ENCODE data around the gene PPARA. TPM values are rescaled to one million over a fixed set of nuclear protein-coding genes. Genes with fewer than 3 reads are reported as not detected.

PPARA gene
- polyA plus RNA-seq, 1 of the 3 experiments (the other 2 are of a cell fraction): 4.5 TPM

DNA sequence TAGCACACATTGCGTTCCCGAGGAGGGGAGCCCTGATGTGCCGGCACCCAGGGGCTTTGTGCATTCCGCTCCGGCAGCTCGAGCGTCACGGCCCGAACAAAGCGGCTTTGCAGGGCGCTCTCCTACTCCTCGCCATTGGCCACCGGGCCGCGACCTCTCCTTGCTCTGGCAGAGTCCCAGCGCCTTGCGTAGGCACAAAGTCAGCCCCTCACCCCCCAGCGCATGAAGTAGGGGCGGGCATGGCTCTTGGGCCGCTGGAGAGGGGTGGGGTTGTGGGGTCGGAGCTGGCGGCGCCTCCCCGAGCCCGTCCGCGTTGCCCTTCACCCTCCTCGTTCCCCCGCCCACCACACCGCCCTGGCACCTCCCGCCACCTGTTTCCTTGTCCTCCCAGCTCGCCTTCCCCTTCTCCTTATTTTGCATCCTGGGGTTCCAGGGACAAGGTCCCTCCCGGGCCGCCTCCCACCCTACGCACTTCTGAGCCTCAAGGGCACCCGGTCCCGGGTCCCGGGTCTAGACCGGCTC, 753 bp upstream of the PPARA start:
- H2AFZ ChIP-seq (ENCODE audit: low read depth): peak overlapping the region; percentile 91
- no peaks in the 10 kb centered on the region for H3K9me3 ChIP-seq
- peaks cover 3 to 10% of the 10 kb centered on the region in 2 experiments for H3K36me3 ChIP-seq (replicated peaks in 1 of 2; ENCODE audit: control insufficient read depth in 1 of 2, insufficient read depth in 2 of 2, low read length in 1 of 2)
- H3K27ac ChIP-seq (ENCODE audit: low read depth in 2 of 2, low read length in 1 of 2): peak overlapping the region in 1 of 2 experiments; percentile 48; a peak in 1 of 4 replicates
- WGBS (ENCODE audit: low lambda C conversion rate): 2% methylated on average over 20 of the region's 39 CpGs
- H3F3A ChIP-seq (replicated peaks; ENCODE audit: insufficient read depth): peaks cover 10% of the 10 kb centered on the region
- ChIA-PET POLR2A (interaction anchor here (1.0 to 1.1 kb wide), 2 partner anchors 140 to 162 kb away, joined by 3 read pairs; no protein-coding TSS in a partner anchor), CTCF (interaction anchor here (1.1 to 2.7 kb wide), 2 partner anchors 28 to 111 kb away, joined by 3 to 7 read pairs; no protein-coding TSS in a partner anchor)
- no peak for DNase-seq
- peaks cover 8 to 32% of the 10 kb centered on the region in 2 experiments; a peak in 1 of 4 replicates for H3K4me1 ChIP-seq (ENCODE audit: control insufficient read depth in 1 of 2, insufficient read depth in 2 of 2, low read depth in 1 of 2, low read length in 1 of 2)
- TF ChIP-seq ELF1 (IDR thresholded peaks at IDR 0.05): no peak
- TF ChIP-seq, protein P1, sequence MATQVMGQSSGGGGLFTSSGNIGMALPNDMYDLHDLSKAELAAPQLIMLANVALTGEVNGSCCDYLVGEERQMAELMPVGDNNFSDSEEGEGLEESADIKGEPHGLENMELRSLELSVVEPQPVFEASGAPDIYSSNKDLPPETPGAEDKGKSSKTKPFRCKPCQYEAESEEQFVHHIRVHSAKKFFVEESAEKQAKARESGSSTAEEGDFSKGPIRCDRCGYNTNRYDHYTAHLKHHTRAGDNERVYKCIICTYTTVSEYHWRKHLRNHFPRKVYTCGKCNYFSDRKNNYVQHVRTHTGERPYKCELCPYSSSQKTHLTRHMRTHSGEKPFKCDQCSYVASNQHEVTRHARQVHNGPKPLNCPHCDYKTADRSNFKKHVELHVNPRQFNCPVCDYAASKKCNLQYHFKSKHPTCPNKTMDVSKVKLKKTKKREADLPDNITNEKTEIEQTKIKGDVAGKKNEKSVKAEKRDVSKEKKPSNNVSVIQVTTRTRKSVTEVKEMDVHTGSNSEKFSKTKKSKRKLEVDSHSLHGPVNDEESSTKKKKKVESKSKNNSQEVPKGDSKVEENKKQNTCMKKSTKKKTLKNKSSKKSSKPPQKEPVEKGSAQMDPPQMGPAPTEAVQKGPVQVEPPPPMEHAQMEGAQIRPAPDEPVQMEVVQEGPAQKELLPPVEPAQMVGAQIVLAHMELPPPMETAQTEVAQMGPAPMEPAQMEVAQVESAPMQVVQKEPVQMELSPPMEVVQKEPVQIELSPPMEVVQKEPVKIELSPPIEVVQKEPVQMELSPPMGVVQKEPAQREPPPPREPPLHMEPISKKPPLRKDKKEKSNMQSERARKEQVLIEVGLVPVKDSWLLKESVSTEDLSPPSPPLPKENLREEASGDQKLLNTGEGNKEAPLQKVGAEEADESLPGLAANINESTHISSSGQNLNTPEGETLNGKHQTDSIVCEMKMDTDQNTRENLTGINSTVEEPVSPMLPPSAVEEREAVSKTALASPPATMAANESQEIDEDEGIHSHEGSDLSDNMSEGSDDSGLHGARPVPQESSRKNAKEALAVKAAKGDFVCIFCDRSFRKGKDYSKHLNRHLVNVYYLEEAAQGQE (IDR thresholded peaks at IDR 0.05; ENCODE audit: low read depth, low read length): no peak
- TF ChIP-seq, protein P2, sequence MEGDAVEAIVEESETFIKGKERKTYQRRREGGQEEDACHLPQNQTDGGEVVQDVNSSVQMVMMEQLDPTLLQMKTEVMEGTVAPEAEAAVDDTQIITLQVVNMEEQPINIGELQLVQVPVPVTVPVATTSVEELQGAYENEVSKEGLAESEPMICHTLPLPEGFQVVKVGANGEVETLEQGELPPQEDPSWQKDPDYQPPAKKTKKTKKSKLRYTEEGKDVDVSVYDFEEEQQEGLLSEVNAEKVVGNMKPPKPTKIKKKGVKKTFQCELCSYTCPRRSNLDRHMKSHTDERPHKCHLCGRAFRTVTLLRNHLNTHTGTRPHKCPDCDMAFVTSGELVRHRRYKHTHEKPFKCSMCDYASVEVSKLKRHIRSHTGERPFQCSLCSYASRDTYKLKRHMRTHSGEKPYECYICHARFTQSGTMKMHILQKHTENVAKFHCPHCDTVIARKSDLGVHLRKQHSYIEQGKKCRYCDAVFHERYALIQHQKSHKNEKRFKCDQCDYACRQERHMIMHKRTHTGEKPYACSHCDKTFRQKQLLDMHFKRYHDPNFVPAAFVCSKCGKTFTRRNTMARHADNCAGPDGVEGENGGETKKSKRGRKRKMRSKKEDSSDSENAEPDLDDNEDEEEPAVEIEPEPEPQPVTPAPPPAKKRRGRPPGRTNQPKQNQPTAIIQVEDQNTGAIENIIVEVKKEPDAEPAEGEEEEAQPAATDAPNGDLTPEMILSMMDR (IDR thresholded peaks at IDR 0.05): no peak
- TF ChIP-seq FOXM1 (IDR thresholded peaks at IDR 0.05; ENCODE audit: low read depth): no peak
- no peak for TF ChIP-seq RCOR1 (IDR thresholded peaks at IDR 0.05; ENCODE audit: low read length)
- TF ChIP-seq NFIC (IDR thresholded peaks at IDR 0.05; ENCODE audit: borderline replicate concordance): no peak
- TF ChIP-seq RXRA (IDR thresholded peaks at IDR 0.05; ENCODE audit: borderline replicate concordance, low read depth): no peak
- TF ChIP-seq, protein P3, sequence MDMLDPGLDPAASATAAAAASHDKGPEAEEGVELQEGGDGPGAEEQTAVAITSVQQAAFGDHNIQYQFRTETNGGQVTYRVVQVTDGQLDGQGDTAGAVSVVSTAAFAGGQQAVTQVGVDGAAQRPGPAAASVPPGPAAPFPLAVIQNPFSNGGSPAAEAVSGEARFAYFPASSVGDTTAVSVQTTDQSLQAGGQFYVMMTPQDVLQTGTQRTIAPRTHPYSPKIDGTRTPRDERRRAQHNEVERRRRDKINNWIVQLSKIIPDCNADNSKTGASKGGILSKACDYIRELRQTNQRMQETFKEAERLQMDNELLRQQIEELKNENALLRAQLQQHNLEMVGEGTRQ (IDR thresholded peaks at IDR 0.05; ENCODE audit: borderline replicate concordance, low read depth, low read length): no peak
- TF ChIP-seq SIN3A (IDR thresholded peaks at IDR 0.05; ENCODE audit: borderline replicate concordance, low read depth, low read length): no peak
- TF ChIP-seq, protein P4, sequence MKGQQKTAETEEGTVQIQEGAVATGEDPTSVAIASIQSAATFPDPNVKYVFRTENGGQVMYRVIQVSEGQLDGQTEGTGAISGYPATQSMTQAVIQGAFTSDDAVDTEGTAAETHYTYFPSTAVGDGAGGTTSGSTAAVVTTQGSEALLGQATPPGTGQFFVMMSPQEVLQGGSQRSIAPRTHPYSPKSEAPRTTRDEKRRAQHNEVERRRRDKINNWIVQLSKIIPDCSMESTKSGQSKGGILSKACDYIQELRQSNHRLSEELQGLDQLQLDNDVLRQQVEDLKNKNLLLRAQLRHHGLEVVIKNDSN (IDR thresholded peaks at IDR 0.05; ENCODE audit: borderline replicate concordance, low read depth): no peak
- TF ChIP-seq YY1 (IDR thresholded peaks at IDR 0.05; ENCODE audit: low read depth): no peak
- TF ChIP-seq TAF1 (IDR thresholded peaks at IDR 0.05; ENCODE audit: borderline replicate concordance, low read depth, low read length): no peak
- TF ChIP-seq MXI1 (IDR thresholded peaks at IDR 0.05; ENCODE audit: low read depth, low read length): no peak
- no peak for TF ChIP-seq GABPA (IDR thresholded peaks at IDR 0.05; ENCODE audit: low read depth)
- TF ChIP-seq CHD2 (IDR thresholded peaks at IDR 0.05; ENCODE audit: low read length, partially characterized antibody): no peak
- no peak for TF ChIP-seq NRF1 (IDR thresholded peaks at IDR 0.05; ENCODE audit: low read depth, low read length)
- no peak for TF ChIP-seq MEF2A (IDR thresholded peaks at IDR 0.05; ENCODE audit: borderline replicate concordance, low read depth)
- TF ChIP-seq, protein P5, sequence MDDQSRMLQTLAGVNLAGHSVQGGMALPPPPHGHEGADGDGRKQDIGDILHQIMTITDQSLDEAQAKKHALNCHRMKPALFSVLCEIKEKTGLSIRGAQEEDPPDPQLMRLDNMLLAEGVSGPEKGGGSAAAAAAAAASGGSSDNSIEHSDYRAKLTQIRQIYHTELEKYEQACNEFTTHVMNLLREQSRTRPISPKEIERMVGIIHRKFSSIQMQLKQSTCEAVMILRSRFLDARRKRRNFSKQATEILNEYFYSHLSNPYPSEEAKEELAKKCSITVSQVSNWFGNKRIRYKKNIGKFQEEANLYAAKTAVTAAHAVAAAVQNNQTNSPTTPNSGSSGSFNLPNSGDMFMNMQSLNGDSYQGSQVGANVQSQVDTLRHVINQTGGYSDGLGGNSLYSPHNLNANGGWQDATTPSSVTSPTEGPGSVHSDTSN (IDR thresholded peaks at IDR 0.05): no peak
- TF ChIP-seq, protein P6, sequence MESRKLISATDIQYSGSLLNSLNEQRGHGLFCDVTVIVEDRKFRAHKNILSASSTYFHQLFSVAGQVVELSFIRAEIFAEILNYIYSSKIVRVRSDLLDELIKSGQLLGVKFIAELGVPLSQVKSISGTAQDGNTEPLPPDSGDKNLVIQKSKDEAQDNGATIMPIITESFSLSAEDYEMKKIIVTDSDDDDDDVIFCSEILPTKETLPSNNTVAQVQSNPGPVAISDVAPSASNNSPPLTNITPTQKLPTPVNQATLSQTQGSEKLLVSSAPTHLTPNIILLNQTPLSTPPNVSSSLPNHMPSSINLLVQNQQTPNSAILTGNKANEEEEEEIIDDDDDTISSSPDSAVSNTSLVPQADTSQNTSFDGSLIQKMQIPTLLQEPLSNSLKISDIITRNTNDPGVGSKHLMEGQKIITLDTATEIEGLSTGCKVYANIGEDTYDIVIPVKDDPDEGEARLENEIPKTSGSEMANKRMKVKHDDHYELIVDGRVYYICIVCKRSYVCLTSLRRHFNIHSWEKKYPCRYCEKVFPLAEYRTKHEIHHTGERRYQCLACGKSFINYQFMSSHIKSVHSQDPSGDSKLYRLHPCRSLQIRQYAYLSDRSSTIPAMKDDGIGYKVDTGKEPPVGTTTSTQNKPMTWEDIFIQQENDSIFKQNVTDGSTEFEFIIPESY (IDR thresholded peaks at IDR 0.05; ENCODE audit: borderline replicate concordance, low read depth): no peak
- peaks cover 9% of the 10 kb centered on the region; the same call in 1 of the 2 replicates for H3K27me3 ChIP-seq (ENCODE audit: insufficient read depth)
- peak overlapping the region; percentile 92 for H3K4me2 ChIP-seq
- no peaks in the 10 kb centered on the region; the same call in 1 of the 2 replicates for H4K20me1 ChIP-seq (ENCODE audit: insufficient read depth)
- H3K9ac ChIP-seq: peak overlapping the region; percentile 58; the same call in 1 of the 2 replicates
- H3K9me2 ChIP-seq: no peaks in the 10 kb centered on the region
- H3K4me3 ChIP-seq (ENCODE audit: low read depth in 2 of 2, low read length in 1 of 2): peak overlapping the region; percentile 63 to 77
- peaks cover 12% of the 10 kb centered on the region; the same call in 1 of the 2 replicates for H3K79me2 ChIP-seq (ENCODE audit: insufficient read depth)
